GM18907 (cell line): ENCODE measurements around the gene RBL1.
A peak's percentile ranks its signal among the peaks of the same experiment; 100 is the strongest.
"Not testable (repeated sequence)": the region's sequence is repeated elsewhere in the genome, so short reads cannot be mapped to it uniquely, and the experiment has no call there.

Experiments
- ATAC-seq: cut with Tn5 transposase; IDR thresholded peaks from one replicate; pipeline ENCODE4 v1.9.1; 2021; ENCODE audit warnings: mild to moderate bottlenecking, moderate library complexity; ENCODE audit not compliant: unreplicated experiment

The RBL1 gene

GRCh38 chr20:37095599-37096414 lies at the start of gene RBL1:
Gene RBL1 (minus strand): TSS chr20:37095997. CDS start chr20:37095928, 69 bp downstream.
- peak; percentile 80 for ATAC-seq

- no peak for ATAC-seq
Measured at GRCh38 chr20:37144856-37145404, 49.1 kb upstream of the RBL1 start.

DNA sequence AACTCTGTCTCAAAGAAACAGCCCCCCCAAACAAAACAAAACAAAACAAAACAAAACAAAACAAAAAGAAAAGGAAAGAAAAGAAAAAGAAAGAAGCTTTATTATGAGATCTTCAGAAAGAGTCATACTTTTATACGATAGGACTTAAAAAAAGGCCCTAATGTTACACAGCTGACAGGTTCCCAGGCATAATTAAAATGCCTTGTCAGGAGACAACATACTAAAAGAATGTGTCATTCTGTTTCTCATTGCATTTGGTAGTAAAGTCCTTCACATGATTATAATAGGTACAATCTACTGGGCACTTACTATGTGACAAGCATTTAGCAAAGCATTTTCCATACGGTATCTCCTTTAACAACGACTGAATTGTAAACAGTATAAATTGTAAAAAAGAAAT lies 46.9 kb upstream of the RBL1 start:
- no peak for ATAC-seq

GRCh38 chr20:37137547-37137946 lies 41.8 kb upstream of the RBL1 start:
- no peak for ATAC-seq

GRCh38 chr20:37133952-37134351 lies 38.2 kb upstream of the RBL1 start:
- no peak for ATAC-seq

DNA sequence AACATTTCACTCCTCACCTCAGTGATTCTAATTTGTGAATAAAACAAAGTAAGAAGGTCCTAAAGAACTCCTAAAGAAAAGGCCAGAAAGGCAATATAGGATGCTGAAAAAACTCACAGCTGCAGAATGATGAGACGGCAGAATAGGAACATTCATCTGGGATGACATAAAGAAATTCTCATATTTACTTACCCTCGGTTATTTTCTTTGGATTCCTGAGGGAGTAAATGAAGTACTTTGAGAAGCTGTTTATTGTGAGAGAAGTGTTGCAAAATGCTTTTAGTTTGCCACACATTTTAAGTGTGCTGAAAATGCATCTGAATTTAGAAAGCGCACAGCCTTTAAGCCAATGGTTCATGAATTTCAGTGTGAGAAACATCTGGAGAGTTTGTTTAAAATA lies 35.7 kb upstream of the RBL1 start:
- no peak for ATAC-seq

DNA sequence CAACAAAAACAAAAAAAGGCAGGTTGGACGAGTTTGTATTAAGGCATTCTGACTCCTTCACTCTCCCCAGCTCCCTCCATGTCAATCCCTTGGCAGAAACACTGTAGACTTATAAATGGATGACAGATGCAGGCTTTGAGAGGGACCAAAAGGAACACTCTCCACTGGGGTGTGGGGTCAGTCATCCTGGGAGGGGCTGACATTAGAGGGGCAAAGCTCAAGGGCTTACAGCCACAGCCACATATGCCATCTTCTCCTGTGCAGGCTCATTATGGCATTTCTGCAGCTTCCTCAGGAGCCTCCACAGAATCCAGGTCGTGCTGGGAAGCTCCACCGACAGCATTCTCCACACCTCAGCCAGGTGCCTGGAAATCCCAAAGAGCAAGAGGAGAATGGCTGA lies 33.0 kb upstream of the RBL1 start:
- ATAC-seq = no peak

GRCh38 chr20:37126290-37126689 lies 30.5 kb upstream of the RBL1 start:
- ATAC-seq = not testable (repeated sequence)

DNA sequence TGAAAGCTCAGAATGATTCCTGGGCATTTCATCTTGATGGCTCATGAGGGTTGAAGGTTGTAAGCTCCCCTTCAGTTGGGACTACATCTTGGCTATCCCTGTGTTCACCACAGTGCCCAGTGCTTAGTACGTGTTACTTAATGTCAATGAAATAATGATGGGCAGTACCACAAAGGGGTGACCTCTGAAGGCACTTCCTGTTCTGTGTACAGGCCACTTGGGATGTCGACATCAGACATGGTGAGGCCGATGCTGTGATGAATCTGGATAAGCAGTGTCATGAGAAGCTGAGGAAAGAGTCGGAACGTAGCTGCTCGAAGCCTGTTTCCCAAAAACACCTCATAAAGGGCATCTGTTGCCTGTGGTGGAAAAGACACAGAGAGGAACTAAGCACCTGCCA lies 27.6 kb upstream of the RBL1 start:
- ATAC-seq = no peak

- no peak for ATAC-seq
Measured at GRCh38 chr20:37120497-37120896, 24.7 kb upstream of the RBL1 start.

DNA sequence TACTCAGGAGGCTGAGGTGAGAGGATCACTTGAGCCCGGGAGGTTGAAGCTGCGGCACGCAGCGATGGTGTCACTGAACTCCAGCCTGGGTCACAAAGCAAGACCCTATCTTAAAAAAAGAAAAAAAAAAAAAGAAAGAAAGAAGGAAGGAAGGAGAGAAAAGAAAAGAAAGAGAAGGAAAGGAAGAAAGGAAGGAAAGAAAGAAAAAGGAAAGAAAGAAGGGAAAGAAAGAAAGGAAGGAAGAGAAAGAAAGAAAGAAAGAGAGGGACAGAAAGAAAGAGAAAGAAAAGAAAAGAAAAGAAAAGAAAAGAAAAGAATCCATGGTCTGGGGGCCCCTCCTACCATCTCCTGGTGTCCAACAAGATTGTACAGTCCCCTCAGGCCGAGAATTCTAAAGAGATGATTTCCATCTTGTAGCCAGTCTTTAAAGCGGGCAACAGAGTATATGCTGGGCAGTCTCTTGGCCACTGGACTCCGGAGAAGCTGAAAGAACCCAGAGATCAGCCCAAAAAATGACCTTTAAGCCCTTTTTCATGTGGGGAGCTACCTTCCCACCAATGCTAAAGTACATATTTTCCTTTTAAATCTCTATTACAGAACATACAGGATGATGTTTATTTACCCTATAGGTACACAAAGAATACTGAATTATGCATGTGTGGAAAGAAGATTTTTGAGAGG lies 23.7 kb upstream of the RBL1 start:
- no peak for ATAC-seq

DNA sequence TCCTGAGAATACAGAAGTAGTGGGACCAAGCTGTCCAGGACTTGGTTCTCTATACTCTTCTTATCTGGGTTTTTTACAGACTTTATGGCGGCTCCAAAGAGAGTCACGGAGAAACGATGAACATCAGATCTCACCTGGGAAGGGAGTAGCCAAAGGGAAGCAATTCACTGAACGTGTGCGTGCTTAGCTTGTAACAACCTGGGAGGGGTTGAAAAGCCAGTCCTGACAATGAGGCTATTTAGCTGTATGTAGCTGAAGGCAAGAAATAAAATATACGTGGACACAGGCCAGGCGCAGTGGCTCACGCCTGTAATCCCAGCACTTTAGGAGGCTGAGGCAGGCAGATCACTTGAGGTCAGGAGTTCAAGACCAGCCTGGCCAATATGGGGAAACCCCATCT lies 18.2 kb upstream of the RBL1 start:
- ATAC-seq = no peak

- no peak for ATAC-seq
Measured at GRCh38 chr20:37111926-37112455, 16.2 kb upstream of the RBL1 start.

GRCh38 chr20:37108676-37109075 lies 12.9 kb upstream of the RBL1 start:
- ATAC-seq = no peak

DNA sequence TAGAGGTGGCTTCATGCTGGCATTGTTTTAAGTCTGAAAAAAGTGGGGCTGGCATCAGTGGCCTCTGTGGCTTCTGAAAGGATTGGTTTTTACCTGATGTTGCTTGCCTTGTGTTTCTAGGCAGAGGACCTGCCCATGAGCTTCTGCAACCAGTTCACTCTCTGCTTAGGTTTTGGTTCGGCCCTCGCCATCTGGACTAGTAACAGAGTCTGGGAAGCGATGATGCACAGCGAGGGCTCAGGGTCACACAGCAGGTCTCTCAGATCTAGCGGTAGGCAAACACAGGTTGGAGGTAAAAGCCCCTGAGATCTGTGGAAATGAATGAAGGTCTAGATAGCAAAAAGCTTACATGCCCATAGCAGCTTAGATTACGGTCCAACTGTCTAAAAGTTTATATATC lies 6.8 kb upstream of the RBL1 start:
- no peak for ATAC-seq

DNA sequence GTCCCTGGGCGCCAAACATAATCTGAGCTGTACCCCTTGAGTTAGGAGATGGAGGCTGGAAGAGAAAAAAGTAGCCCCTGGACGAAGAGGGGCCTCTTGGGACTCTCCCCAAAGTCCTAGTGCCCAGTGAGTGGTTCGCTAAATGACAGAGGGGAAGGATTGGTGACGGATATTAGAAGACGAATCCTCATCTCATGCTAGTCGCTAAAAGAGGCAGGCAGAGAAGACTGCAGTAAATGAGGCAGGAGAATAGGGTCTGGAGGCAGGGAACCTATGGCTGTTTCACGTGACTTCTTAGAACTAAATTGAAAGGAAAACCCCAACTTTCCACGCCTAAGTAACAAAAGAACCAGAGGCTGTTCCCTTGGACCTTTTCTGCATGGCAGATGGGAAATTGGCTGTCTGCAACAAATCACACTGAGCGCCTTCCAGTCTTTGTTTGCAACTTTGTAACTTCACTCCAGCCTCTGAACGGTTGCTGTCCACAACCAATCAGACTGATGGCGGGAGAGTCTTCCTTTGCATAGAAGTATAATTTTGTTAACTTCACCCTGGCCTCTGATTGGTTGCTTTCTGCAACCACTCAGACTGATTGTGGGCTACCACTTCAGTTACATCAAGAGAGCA lies 731 bp upstream of the RBL1 start:
- no peak for ATAC-seq

- peak; percentile 19 for ATAC-seq
Measured at GRCh38 chr20:37095108-37095598, 644 bp downstream of the RBL1 start.

- no peak for ATAC-seq
Measured at GRCh38 chr20:37090407-37090806, 5.4 kb downstream of the RBL1 start.

GRCh38 chr20:37081717-37082289 lies 14.0 kb downstream of the RBL1 start:
- ATAC-seq = no peak

GRCh38 chr20:37077009-37077408 lies 18.8 kb downstream of the RBL1 start:
- ATAC-seq = no peak
